ENCODE measurements around the gene TROAP.
"Not testable (repeated sequence)": the region's sequence is repeated elsewhere in the genome, so short reads cannot be mapped to it uniquely, and the experiment has no call there.

The TROAP gene

DNA sequence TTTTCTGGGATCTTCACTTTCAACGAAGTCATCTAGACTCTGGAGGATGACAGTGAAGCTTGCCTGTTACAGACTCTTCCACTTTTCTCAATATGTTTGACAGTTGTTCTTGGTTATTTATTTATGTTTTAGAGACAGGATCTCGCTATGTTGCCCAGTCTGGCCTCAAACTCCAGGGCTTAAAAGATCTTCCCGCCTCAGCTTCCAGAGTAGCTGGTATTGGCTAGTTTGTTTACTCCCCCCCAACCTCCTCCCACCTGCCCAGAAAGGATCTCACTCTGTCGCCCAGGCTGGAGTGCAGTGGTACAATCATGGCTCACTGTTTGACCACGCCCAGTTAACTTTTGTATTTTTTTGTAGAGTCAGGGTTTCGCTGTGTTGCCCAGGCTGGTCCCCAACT, 47.5 kb downstream of the TROAP start:
- Histone ChIP-seq H3K36me3 (no peaks in the 10 kb centered on the region), H3K27me3 (peaks cover 29% of the 10 kb centered on the region)
- TF ChIP-seq, protein P1, sequence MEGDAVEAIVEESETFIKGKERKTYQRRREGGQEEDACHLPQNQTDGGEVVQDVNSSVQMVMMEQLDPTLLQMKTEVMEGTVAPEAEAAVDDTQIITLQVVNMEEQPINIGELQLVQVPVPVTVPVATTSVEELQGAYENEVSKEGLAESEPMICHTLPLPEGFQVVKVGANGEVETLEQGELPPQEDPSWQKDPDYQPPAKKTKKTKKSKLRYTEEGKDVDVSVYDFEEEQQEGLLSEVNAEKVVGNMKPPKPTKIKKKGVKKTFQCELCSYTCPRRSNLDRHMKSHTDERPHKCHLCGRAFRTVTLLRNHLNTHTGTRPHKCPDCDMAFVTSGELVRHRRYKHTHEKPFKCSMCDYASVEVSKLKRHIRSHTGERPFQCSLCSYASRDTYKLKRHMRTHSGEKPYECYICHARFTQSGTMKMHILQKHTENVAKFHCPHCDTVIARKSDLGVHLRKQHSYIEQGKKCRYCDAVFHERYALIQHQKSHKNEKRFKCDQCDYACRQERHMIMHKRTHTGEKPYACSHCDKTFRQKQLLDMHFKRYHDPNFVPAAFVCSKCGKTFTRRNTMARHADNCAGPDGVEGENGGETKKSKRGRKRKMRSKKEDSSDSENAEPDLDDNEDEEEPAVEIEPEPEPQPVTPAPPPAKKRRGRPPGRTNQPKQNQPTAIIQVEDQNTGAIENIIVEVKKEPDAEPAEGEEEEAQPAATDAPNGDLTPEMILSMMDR (IDR thresholded peaks at IDR 0.05) = no peak

DNA sequence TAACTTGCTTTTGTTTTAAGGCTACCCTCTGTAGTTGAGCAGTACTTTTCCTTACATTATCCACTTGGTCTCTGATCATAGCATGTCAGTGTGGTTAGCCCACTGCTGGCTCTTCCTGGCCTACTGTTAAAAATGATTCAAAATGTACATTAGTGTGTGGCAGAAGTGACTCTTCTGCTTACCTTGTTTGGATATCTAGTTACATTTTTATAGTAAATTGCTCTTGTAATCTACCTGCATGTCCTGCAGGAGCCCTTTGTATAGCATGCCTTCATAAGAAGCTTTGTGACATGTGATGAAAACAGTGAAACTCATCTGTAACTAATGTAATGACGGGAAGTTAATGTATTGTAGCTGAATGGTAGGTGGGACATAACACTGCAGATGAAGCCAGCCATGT, 52.4 kb downstream of the TROAP start:
- TF ChIP-seq, protein P1 (IDR thresholded peaks at IDR 0.05) = no peak
- H3K4me3 ChIP-seq (ENCODE audit: low read depth in 1 of 2, low read length in 1 of 2) = no peak overlapping the region
- no peaks in the 10 kb centered on the region for H3K36me3 ChIP-seq
- H3K27ac ChIP-seq = no peak overlapping the region
- H3K4me1 ChIP-seq (ENCODE audit: control insufficient read depth in 1 of 2, insufficient read depth in 1 of 2, low read depth in 1 of 2, low read length in 1 of 2) = no peaks in the 10 kb centered on the region
- H3K27me3 ChIP-seq = no peaks in the 10 kb centered on the region
- H3K9me3 ChIP-seq = no peaks in the 10 kb centered on the region

More for the DNA sequence above, 47.5 kb downstream of the TROAP start:
- Histone ChIP-seq H3K4me1 (ENCODE audit: control insufficient read depth in 1 of 2, insufficient read depth in 1 of 2, low read depth in 1 of 2, low read length in 1 of 2) (peaks cover 12 to 20% of the 10 kb centered on the region in 2 experiments), H3K4me3 (ENCODE audit: low read depth in 1 of 2, low read length in 1 of 2) (no peak overlapping the region), H3K27ac (no peak overlapping the region), H3K9me3 (no peaks in the 10 kb centered on the region)

DNA sequence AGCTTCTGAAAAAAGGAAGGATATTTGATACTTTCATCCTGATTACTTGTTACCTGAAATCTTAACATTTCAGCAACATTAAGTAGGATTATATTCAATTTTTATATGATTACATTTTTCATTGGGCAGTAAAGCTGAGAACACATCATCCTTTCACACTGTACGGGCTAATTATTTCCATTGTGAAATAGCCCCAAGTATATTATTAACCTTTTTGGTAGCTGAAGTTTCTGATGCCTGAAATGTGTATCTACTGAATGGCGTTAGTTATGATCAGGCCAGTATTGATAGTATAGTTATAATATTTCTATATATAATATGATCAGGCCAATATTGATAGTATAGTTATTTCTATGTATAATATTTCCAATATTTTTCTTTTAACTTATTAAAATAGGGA, 54.3 kb downstream of the TROAP start:
- TF ChIP-seq, protein P1 (IDR thresholded peaks at IDR 0.05) = no peak
- Histone ChIP-seq H3K27me3 (no peaks in the 10 kb centered on the region), H3K36me3 (no peaks in the 10 kb centered on the region), H3K4me1 (ENCODE audit: control insufficient read depth in 1 of 2, insufficient read depth in 1 of 2, low read depth in 1 of 2, low read length in 1 of 2) (no peaks in the 10 kb centered on the region), H3K9me3 (no peaks in the 10 kb centered on the region), H3K4me3 (ENCODE audit: low read depth in 1 of 2, low read length in 1 of 2) (no peak overlapping the region), H3K27ac (no peak overlapping the region)

DNA sequence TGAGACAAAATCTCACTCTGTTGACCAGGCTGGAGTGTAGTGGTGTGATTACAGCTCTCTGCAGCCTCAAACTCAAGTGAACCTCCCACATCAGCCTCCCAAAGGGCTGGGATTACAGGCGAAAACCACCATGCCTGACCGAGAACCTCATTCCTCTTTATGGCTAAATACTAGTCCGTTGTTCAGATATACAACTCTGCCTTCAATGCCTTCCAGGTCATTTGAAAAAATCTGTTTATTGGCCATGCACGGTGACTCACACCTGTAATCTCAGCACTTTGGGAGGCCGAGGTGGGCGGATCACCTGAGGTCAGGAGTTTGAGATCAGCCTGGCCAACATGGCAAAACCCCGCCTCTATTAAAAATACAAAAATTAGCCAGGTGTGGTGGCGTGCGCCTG, 57.1 kb downstream of the TROAP start:
- H3K27ac ChIP-seq; H3K4me3 ChIP-seq (ENCODE audit: low read depth in 1 of 2, low read length in 1 of 2); H3K4me1 ChIP-seq (ENCODE audit: control insufficient read depth in 1 of 2, insufficient read depth in 1 of 2, low read depth in 1 of 2, low read length in 1 of 2); H3K36me3 ChIP-seq; H3K27me3 ChIP-seq; H3K9me3 ChIP-seq: not testable (repeated sequence)
